ENCODE data around the gene MAGEF1.
"Not testable (repeated sequence)": the region's sequence is repeated elsewhere in the genome, so short reads cannot be mapped to it uniquely, and the experiment has no call there.

Gene MAGEF1

GRCh38 chr3:184730924-184731323 lies 19.1 kb upstream of the MAGEF1 start:
- no peaks in the 10 kb centered on the region for H3K36me3 ChIP-seq (ENCODE audit: insufficient read depth, low read length)
- no peak overlapping the region for H3K4me3 ChIP-seq (ENCODE audit: low read depth in 1 of 2, low read length in 2 of 2)
- H3K4me1 ChIP-seq (ENCODE audit: insufficient read depth, low read length), result peaks cover 5% of the 10 kb centered on the region
- no peak overlapping the region for H3K9ac ChIP-seq (ENCODE audit: low read length)
- no peak overlapping the region for H3K27ac ChIP-seq (ENCODE audit: low read depth, low read length)
- no peaks in the 10 kb centered on the region for H3K27me3 ChIP-seq (ENCODE audit: control insufficient read depth in 1 of 2, insufficient read depth in 2 of 2, low read length in 2 of 2)
- no peaks in the 10 kb centered on the region for H3K9me3 ChIP-seq (ENCODE audit: low read length)

GRCh38 chr3:184729154-184729553 lies 17.3 kb upstream of the MAGEF1 start:
- H3K36me3 ChIP-seq (ENCODE audit: insufficient read depth, low read length); H3K27ac ChIP-seq (ENCODE audit: low read depth, low read length); H3K27me3 ChIP-seq (ENCODE audit: control insufficient read depth in 1 of 2, insufficient read depth in 2 of 2, low read length in 2 of 2); H3K4me1 ChIP-seq (ENCODE audit: insufficient read depth, low read length); H3K4me3 ChIP-seq (ENCODE audit: low read depth in 1 of 2, low read length in 2 of 2); H3K9ac ChIP-seq (ENCODE audit: low read length); H3K9me3 ChIP-seq (ENCODE audit: low read length): not testable (repeated sequence)

GRCh38 chr3:184728010-184728527 lies 16.2 kb upstream of the MAGEF1 start:
- Histone ChIP-seq H3K27ac (ENCODE audit: low read depth, low read length) (no peak overlapping the region), H3K4me3 (ENCODE audit: low read depth in 1 of 2, low read length in 2 of 2) (no peak overlapping the region), H3K9ac (ENCODE audit: low read length) (no peak overlapping the region), H3K27me3 (ENCODE audit: control insufficient read depth in 1 of 2, insufficient read depth in 2 of 2, low read length in 2 of 2) (no peaks in the 10 kb centered on the region), H3K9me3 (ENCODE audit: low read length) (no peaks in the 10 kb centered on the region), H3K36me3 (ENCODE audit: insufficient read depth, low read length) (no peaks in the 10 kb centered on the region), H3K4me1 (ENCODE audit: insufficient read depth, low read length) (peaks cover 5% of the 10 kb centered on the region)

GRCh38 chr3:184727357-184728009 lies 15.6 kb upstream of the MAGEF1 start:
- Histone ChIP-seq H3K27me3 (ENCODE audit: control insufficient read depth in 1 of 2, insufficient read depth in 2 of 2, low read length in 2 of 2) (no peaks in the 10 kb centered on the region), H3K9me3 (ENCODE audit: low read length) (no peaks in the 10 kb centered on the region), H3K9ac (ENCODE audit: low read length) (no peak overlapping the region), H3K27ac (ENCODE audit: low read depth, low read length) (no peak overlapping the region), H3K4me1 (ENCODE audit: insufficient read depth, low read length) (peaks cover 5% of the 10 kb centered on the region), H3K4me3 (ENCODE audit: low read depth in 1 of 2, low read length in 2 of 2) (no peak overlapping the region), H3K36me3 (ENCODE audit: insufficient read depth, low read length) (no peaks in the 10 kb centered on the region)

- H3K4me1 ChIP-seq (ENCODE audit: insufficient read depth, low read length), result peaks cover 5% of the 10 kb centered on the region
- no peaks in the 10 kb centered on the region for H3K36me3 ChIP-seq (ENCODE audit: insufficient read depth, low read length)
- H3K9ac ChIP-seq (ENCODE audit: low read length), result no peak overlapping the region
- H3K27me3 ChIP-seq (ENCODE audit: control insufficient read depth in 1 of 2, insufficient read depth in 2 of 2, low read length in 2 of 2), result no peaks in the 10 kb centered on the region
- H3K9me3 ChIP-seq (ENCODE audit: low read length), result no peaks in the 10 kb centered on the region
- H3K27ac ChIP-seq (ENCODE audit: low read depth, low read length), result no peak overlapping the region
- H3K4me3 ChIP-seq (ENCODE audit: low read depth in 1 of 2, low read length in 2 of 2), result no peak overlapping the region
Measured at GRCh38 chr3:184726497-184726896, 14.6 kb upstream of the MAGEF1 start.

- no peaks in the 10 kb centered on the region for H3K9me3 ChIP-seq (ENCODE audit: low read length)
- H3K27ac ChIP-seq (ENCODE audit: low read depth, low read length), result no peak overlapping the region
- H3K4me1 ChIP-seq (ENCODE audit: insufficient read depth, low read length), result peaks cover 5% of the 10 kb centered on the region
- H3K4me3 ChIP-seq (ENCODE audit: low read depth in 1 of 2, low read length in 2 of 2), result no peak overlapping the region
- no peaks in the 10 kb centered on the region for H3K27me3 ChIP-seq (ENCODE audit: control insufficient read depth in 1 of 2, insufficient read depth in 2 of 2, low read length in 2 of 2)
- H3K36me3 ChIP-seq (ENCODE audit: insufficient read depth, low read length), result no peaks in the 10 kb centered on the region
- no peak overlapping the region for H3K9ac ChIP-seq (ENCODE audit: low read length)
Measured at GRCh38 chr3:184725176-184725719, 13.4 kb upstream of the MAGEF1 start.

GRCh38 chr3:184724699-184725098 lies 12.8 kb upstream of the MAGEF1 start:
- Histone ChIP-seq H3K36me3 (ENCODE audit: insufficient read depth, low read length) (no peaks in the 10 kb centered on the region), H3K4me1 (ENCODE audit: insufficient read depth, low read length) (peaks cover 5% of the 10 kb centered on the region), H3K4me3 (ENCODE audit: low read depth in 1 of 2, low read length in 2 of 2) (no peak overlapping the region), H3K27me3 (ENCODE audit: control insufficient read depth in 1 of 2, insufficient read depth in 2 of 2, low read length in 2 of 2) (no peaks in the 10 kb centered on the region), H3K27ac (ENCODE audit: low read depth, low read length) (no peak overlapping the region), H3K9me3 (ENCODE audit: low read length) (no peaks in the 10 kb centered on the region), H3K9ac (ENCODE audit: low read length) (no peak overlapping the region)

GRCh38 chr3:184719709-184720108 lies 7.8 kb upstream of the MAGEF1 start:
- peaks cover 4% of the 10 kb centered on the region for H3K4me1 ChIP-seq (ENCODE audit: insufficient read depth, low read length)
- no peaks in the 10 kb centered on the region for H3K36me3 ChIP-seq (ENCODE audit: insufficient read depth, low read length)
- H3K27me3 ChIP-seq (ENCODE audit: control insufficient read depth in 1 of 2, insufficient read depth in 2 of 2, low read length in 2 of 2), result no peaks in the 10 kb centered on the region
- H3K27ac ChIP-seq (ENCODE audit: low read depth, low read length), result no peak overlapping the region
- no peak overlapping the region for H3K4me3 ChIP-seq (ENCODE audit: low read depth in 1 of 2, low read length in 2 of 2)
- H3K9me3 ChIP-seq (ENCODE audit: low read length), result no peaks in the 10 kb centered on the region
- no peak overlapping the region for H3K9ac ChIP-seq (ENCODE audit: low read length)

GRCh38 chr3:184718431-184718830 lies 6.6 kb upstream of the MAGEF1 start:
- H3K9ac ChIP-seq (ENCODE audit: low read length), result no peak overlapping the region
- H3K9me3 ChIP-seq (ENCODE audit: low read length), result no peaks in the 10 kb centered on the region
- H3K27ac ChIP-seq (ENCODE audit: low read depth, low read length), result no peak overlapping the region
- H3K27me3 ChIP-seq (ENCODE audit: control insufficient read depth in 1 of 2, insufficient read depth in 2 of 2, low read length in 2 of 2), result no peaks in the 10 kb centered on the region
- peaks cover 4% of the 10 kb centered on the region for H3K4me1 ChIP-seq (ENCODE audit: insufficient read depth, low read length)
- no peaks in the 10 kb centered on the region for H3K36me3 ChIP-seq (ENCODE audit: insufficient read depth, low read length)
- no peak overlapping the region for H3K4me3 ChIP-seq (ENCODE audit: low read depth in 1 of 2, low read length in 2 of 2)

GRCh38 chr3:184717399-184717983 lies 5.6 kb upstream of the MAGEF1 start:
- no peaks in the 10 kb centered on the region for H3K9me3 ChIP-seq (ENCODE audit: low read length)
- H3K4me1 ChIP-seq (ENCODE audit: insufficient read depth, low read length), result peaks cover 4% of the 10 kb centered on the region
- H3K9ac ChIP-seq (ENCODE audit: low read length), result no peak overlapping the region
- no peak overlapping the region for H3K27ac ChIP-seq (ENCODE audit: low read depth, low read length)
- no peak overlapping the region for H3K4me3 ChIP-seq (ENCODE audit: low read depth in 1 of 2, low read length in 2 of 2)
- no peaks in the 10 kb centered on the region for H3K36me3 ChIP-seq (ENCODE audit: insufficient read depth, low read length)
- H3K27me3 ChIP-seq (ENCODE audit: control insufficient read depth in 1 of 2, insufficient read depth in 2 of 2, low read length in 2 of 2), result no peaks in the 10 kb centered on the region

GRCh38 chr3:184716622-184717398 lies 4.9 kb upstream of the MAGEF1 start:
- Histone ChIP-seq H3K4me3 (ENCODE audit: low read depth in 1 of 2, low read length in 2 of 2) (no peak overlapping the region), H3K9ac (ENCODE audit: low read length) (no peak overlapping the region), H3K27ac (ENCODE audit: low read depth, low read length) (peak overlapping the region; percentile 17)

More at GRCh38 chr3:184716622-184717398, 4.9 kb upstream of the MAGEF1 start:
- Histone ChIP-seq H3K4me1 (ENCODE audit: insufficient read depth, low read length) (peaks cover 7% of the 10 kb centered on the region), H3K27me3 (ENCODE audit: control insufficient read depth in 1 of 2, insufficient read depth in 2 of 2, low read length in 2 of 2) (no peaks in the 10 kb centered on the region), H3K36me3 (ENCODE audit: insufficient read depth, low read length) (no peaks in the 10 kb centered on the region), H3K9me3 (ENCODE audit: low read length) (no peaks in the 10 kb centered on the region)

All from muscle layer of colon (tissue), 2 donors.